Ecto neural progenitor cell (in vitro differentiated cells): ENCODE results near the gene PKNOX2.

Experiments
- DNase-seq: peaks from one replicate; pipeline ENCODE4 v3.0.0-alpha.2; 2018; ENCODE audit warnings: low spot score

The PKNOX2 gene

GRCh38 chr11:125284245-125284850 is 119.8 kb downstream of the PKNOX2 start:
- no peak for DNase-seq

GRCh38 chr11:125285844-125286243 is 121.3 kb downstream of the PKNOX2 start:
- DNase-seq: no peak

- no peak for DNase-seq
These were observed 121.9 kb downstream of the PKNOX2 start for GRCh38 chr11:125286486-125286885.

- DNase-seq: no peak
These were observed 123.1 kb downstream of the PKNOX2 start for GRCh38 chr11:125287491-125288210.

DNA sequence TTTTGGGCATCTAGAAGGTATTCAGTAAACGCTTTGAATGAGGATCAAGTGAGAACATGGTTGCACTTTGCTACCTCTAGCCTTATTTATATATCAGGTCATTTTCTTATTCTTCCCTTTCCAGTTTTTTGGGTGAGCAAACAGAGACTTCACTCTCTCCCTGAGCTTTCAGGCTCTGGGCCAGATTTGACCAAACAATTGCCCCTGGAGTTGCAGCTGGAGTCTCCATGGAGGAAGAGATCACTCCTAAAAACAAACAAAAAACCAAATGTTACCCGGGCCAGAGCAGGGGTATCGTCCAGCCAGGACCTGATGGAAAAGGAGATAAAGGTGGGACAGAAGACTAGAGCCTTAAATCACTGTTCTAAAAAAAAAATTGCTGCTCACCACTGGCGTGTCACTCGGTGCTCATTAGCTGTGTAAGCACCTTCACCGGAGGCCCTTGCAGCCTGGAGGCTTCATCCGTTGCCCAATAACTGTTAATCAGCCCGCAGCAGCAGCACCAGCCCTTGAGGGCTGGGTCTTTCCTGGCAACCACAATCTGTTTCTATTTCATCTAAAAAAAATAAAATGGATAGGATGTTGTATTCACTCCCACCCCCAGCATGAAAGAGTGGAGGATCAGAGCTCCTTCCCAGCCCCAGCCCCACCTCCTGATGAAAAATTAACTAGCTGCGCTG is 125.0 kb downstream of the PKNOX2 start:
- no peak for DNase-seq

GRCh38 chr11:125290263-125290662 is 125.7 kb downstream of the PKNOX2 start:
- no peak for DNase-seq

GRCh38 chr11:125292100-125292499 is 127.5 kb downstream of the PKNOX2 start:
- no peak for DNase-seq

DNA sequence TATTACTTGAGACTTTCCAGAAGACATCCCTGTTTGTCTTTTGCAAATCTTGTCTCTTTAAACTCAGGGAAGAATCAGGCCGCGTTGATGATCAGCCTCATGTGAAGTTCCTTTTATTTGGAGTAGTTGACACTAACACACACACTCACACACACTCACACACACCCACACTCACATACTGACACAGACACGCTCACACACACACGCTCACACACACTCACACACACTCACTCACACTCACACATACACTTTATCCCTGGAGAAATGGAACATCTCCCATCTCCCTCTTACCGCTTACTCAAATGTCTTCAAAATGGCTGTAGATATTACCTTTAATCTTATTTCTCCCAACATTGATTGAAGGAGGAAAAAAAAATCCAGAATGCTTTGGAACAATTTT is 129.0 kb downstream of the PKNOX2 start:
- DNase-seq: no peak

- DNase-seq: no peak
These were observed 131.4 kb downstream of the PKNOX2 start for GRCh38 chr11:125295931-125296330.

DNA sequence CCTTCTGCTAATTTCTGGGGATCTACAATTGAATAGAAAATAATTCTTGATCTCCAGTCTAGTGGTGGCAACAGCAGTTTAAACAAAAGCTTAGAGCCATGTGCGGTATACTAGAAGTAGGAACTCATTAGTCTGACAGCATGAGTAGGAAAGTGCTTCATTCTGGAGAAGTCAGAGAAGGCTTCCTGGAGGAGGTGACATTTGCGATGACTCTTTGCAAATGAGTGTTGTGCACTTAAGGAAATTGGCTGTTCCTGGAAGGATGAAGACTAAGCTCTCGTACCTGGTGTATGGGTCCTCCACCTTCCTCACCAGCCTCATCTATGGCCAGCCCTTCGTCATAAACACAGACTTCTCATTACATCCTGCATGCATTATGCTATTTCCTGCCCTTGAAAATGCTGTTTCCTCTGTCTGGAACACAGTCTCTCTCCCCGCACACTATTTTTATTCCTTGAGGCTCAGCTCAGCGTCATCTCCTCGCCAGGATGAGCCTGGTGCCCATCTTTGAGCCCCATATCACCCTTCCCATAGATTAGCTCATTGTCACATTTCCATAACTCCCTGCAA is 132.9 kb downstream of the PKNOX2 start:
- DNase-seq: no peak

DNA sequence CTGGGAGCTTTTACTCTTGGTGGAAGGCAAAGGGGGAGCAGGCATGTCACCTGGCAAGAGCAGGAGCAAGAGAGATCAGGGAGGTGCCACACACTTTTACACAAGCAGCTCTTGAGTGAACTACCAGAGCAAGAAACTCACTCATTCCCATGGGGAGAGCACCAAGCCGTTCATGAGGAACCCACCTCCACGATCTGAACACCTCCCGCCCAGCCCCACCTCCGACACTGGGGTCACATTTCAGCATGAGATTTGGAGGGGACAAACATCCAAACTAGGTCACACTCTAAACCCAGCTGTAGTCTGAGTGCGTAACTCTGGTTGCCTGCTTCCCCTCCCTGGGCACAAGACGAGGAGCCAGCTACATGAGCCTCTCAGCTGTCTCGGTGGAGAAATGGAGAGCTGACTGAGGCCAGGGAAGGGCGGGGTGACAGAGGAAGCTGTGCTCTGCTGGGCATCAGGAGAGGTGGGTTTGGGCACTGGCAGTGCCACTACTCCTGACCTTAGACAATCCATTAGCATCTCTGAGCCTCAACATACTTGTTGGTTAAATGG is 134.6 kb downstream of the PKNOX2 start:
- no peak for DNase-seq

- DNase-seq: no peak
These were observed 135.3 kb downstream of the PKNOX2 start for GRCh38 chr11:125299821-125300220.

DNA sequence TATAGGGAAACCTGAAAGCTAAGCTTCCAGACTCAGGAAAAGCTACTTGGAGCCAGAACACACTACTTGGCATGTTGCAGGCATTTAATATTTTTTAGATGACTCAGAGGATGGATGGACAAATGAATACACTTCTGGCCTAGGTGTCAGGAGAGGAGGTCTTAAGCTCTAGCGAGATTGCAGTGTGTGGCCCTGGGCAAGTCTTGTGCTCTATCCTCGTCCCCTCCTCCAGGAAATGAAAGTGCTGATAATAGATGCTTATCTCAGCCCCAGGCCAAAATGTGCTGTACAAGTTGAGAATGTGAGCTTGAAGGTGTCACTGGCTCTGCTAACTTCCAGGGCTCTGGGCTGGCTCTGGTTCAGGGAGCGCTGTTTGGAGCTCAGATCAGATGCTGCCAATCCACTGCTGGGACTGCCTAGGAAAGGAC is 136.3 kb downstream of the PKNOX2 start:
- DNase-seq: no peak

GRCh38 chr11:125301346-125301745 is 136.8 kb downstream of the PKNOX2 start:
- DNase-seq: no peak

DNA sequence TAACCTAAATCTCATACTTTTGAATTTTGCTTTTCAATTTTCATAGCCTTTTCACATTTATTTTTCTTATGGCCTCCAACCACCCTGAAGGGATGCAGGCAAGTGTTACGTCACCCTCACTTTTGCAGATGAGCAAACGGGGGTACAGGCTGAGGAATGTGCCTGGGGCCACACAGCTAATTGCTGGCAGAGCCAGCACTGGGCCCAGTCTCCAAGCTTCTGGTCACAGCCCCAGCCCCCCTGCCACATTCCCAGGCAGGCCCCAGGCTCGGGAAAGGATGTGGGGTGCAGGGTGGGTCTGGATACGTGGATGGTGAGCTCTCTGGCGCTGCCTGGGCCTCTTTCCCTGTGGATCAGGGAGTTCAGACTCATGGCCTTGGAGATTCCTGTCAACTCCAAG is 138.6 kb downstream of the PKNOX2 start:
- no peak for DNase-seq

DNA sequence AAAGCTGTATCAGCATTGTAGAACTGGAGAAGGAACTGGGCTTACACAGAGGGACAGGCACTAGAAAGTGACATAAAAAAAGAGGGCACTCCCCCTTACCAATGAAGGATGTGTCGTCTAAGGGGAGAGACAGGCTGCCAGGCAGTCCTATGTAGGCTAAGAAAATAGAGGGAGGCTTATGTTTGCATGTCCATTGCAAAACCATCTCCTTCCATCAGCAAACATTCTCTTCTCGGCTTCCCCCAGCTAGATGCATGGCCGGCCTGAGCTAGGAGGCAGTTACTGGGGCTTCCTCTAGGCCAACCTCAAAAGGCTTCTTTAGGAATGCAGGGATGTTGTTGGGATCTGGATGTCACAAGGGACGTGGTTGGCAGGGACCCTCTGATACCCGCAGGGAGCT is 139.1 kb downstream of the PKNOX2 start:
- DNase-seq: no peak

DNA sequence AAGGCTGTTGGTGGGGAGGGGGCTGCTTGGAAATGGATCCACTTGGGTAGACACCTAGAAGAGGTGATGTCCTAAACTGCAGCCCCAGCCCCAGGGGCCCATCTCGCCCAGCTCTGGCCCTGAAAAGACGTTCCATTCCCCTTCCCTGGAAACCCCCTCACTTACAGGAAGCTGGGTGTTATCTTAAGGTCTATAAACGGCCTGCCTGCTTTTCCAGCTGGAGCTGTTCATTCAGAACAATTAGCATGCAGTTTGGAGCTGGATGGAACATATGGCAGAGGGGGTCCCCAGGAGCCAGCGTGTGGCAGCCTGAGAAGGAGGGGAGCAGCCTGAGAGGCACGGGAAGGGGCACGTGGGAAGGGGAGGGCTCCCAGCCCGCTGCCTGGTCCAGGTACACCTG is 139.6 kb downstream of the PKNOX2 start:
- DNase-seq: no peak

GRCh38 chr11:125304876-125305275 is 140.3 kb downstream of the PKNOX2 start:
- DNase-seq: no peak

DNA sequence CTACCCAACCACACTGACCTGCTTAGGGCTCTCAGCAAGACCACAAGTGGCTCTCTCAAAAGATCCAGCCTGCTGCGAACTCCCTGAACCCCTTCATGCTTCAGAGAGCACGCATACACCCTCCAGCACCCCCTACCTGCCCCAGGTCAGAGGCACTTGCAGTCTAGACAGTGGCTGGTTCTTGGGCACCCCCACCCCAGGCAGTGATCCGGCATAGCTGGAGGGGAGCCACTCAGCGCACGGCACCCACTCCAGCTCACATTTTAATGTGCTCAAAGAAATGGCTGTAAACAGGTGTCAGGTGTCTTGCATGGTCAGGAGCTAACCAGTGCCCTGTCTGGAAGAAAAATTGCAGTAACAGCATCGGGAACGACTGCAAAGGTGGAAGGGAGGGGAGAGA is 140.8 kb downstream of the PKNOX2 start:
- DNase-seq: no peak

- DNase-seq: no peak
These were observed 141.9 kb downstream of the PKNOX2 start for GRCh38 chr11:125306476-125306875.

GRCh38 chr11:125308246-125308645 is 143.7 kb downstream of the PKNOX2 start:
- no peak for DNase-seq

GRCh38 chr11:125312391-125312790 is 147.8 kb downstream of the PKNOX2 start:
- no peak for DNase-seq

GRCh38 chr11:125312812-125313211 is 148.3 kb downstream of the PKNOX2 start:
- no peak for DNase-seq
